K562 (cell line): ENCODE results near the gene SHISAL2A. TPM values are rescaled to one million over a fixed set of nuclear protein-coding genes. Genes with fewer than 3 reads are reported as not detected.

Experiments used
- BACH1 ChIP-seq: fragments of 200-800 bp; sonication (Bioruptor generic); IDR thresholded peaks from 2 replicates; pipeline ENCODE4 v1.6.1; 2016; ENCODE audit warnings: missing genetic modification characterization, missing compliant biosample characterization
- E2F4 ChIP-seq: sonication (generic); formaldehyde crosslinking; IDR thresholded peaks from 2 replicates; pipeline ENCODE4 v1.8.0; 2022; ENCODE audit warnings: mild to moderate bottlenecking, low read depth, missing genetic modification reagents
- ERF ChIP-seq: fragments of 450-650 bp; formaldehyde crosslinking; IDR thresholded peaks from 2 replicates; pipeline ENCODE4 v1.4.0; 2020; ENCODE audit warnings: mild to moderate bottlenecking, mixed read lengths
- ETS2 ChIP-seq: IDR thresholded peaks from 2 replicates; pipeline ENCODE4 v1.6.1; 2016; ENCODE audit warnings: borderline replicate concordance, missing genetic modification characterization, mild to moderate bottlenecking, moderate library complexity, missing compliant biosample characterization; ENCODE audit not compliant: poor library complexity, severe bottlenecking
- HNRNPUL1 ChIP-seq: fragments of 200-400 bp; formaldehyde crosslinking; IDR thresholded peaks from 2 replicates; pipeline ENCODE4 v1.6.1; 2017; ENCODE audit warnings: low read length
- KDM1A ChIP-seq, 2 experiments: fragments of 450-650 bp; IDR thresholded peaks; 2 replicates each; pipeline ENCODE4 v1.6.1; 2016; ENCODE audit warnings: mild to moderate bottlenecking in 2 of 2
- KDM5B ChIP-seq: fragments of 200-600 bp; sonication (generic); IDR thresholded peaks from 2 replicates; pipeline ENCODE4 v1.6.1; 2012; ENCODE audit warnings: low read depth, mild to moderate bottlenecking, moderate library complexity, low read length, control low read depth, inconsistent platforms; ENCODE audit not compliant: insufficient replicate concordance
- MCM2 ChIP-seq: fragments of 450-650 bp; IDR thresholded peaks from 2 replicates; pipeline ENCODE4 v1.6.1; 2017; ENCODE audit warnings: low read depth, mild to moderate bottlenecking
- NFATC3 ChIP-seq: fragments of 450-650 bp; IDR thresholded peaks from 2 replicates; pipeline ENCODE4 v1.6.1; 2017; ENCODE audit warnings: mild to moderate bottlenecking
- NR4A1 ChIP-seq, 2 experiments: fragments of 250-450 bp in 1 of 2; fragments of 450-650 bp in 1 of 2; sonication (Bioruptor Pico) in 1 of 2; IDR thresholded peaks; 2 replicates each; pipeline versions ENCODE4 v1.4.0 to v1.6.1; 2016 to 2020; ENCODE audit warnings: mild to moderate bottlenecking in 2 of 2, missing compliant biosample characterization in 1 of 2, missing genetic modification characterization in 1 of 2, moderate library complexity in 1 of 2
- SREBF2 ChIP-seq: sonication (generic); formaldehyde crosslinking; IDR thresholded peaks from 2 replicates; pipeline ENCODE4 v1.4.0; 2020; ENCODE audit warnings: mild to moderate bottlenecking, missing genetic modification reagents
- TCF3 ChIP-seq: sonication (generic); formaldehyde crosslinking; IDR thresholded peaks from 2 replicates; pipeline ENCODE4 v1.4.0; 2020; ENCODE audit warnings: mild to moderate bottlenecking, missing genetic modification reagents
- ZFX ChIP-seq: sonication (generic); formaldehyde crosslinking; IDR thresholded peaks from 2 replicates; pipeline ENCODE4 v1.8.0; 2022; ENCODE audit warnings: mild to moderate bottlenecking, missing genetic modification reagents, moderate library complexity
- ZNF165 ChIP-seq: fragments of 250-450 bp; sonication (Bioruptor Pico); IDR thresholded peaks from 2 replicates; pipeline ENCODE4 v1.4.0; 2020; ENCODE audit warnings: borderline replicate concordance
- ZNF699 ChIP-seq: fragments of 250-450 bp; sonication (Bioruptor Pico); IDR thresholded peaks from 2 replicates; pipeline ENCODE4 v1.8.0; 2021; ENCODE audit warnings: mild to moderate bottlenecking, moderate library complexity; ENCODE audit not compliant: insufficient replicate concordance
- polyA plus RNA-seq, 8 experiments: library from polyadenylated mRNA; depleted of rRNA in 4 of 8; stranded (reverse) in 5 of 8; unstranded in 3 of 8; fragments of >200 nt; fragmentation: Nextera tagmentation in 2 of 8; fragmentation: Illumina TruSeq in 1 of 8; extraction: Ambion mirVana in 2 of 8; extraction: Trizol in 1 of 8; gene quantifications; 2 replicates each; pipeline versions ENCODE4 v1.2.1 to v1.2.3, GENCODE V29; 2011 to 2014; ENCODE audit warnings: inconsistent platforms in 1 of 8, missing spikeins in 1 of 8
- total RNA-seq, 7 experiments: library from RNA; depleted of rRNA in 6 of 7; stranded (reverse); fragments of >200 nt in 6 of 7; fragmentation: Illumina TruSeq in 2 of 7; extraction: Trizol in 2 of 7; gene quantifications; 2 replicates each; pipeline versions ENCODE4 v1.2.1 to v1.2.3, GENCODE V29; 2011 to 2021; ENCODE audit warnings: low replicate concordance in 1 of 7
- TF ChIP-seq, protein P1 (sequence below), 2 experiments: fragments of 450-650 bp in 1 of 2; sonication (generic) in 1 of 2; formaldehyde crosslinking; conservative IDR thresholded peaks; 2 replicates each; pipeline versions ENCODE4 v1.4.0 to v1.8.1; 2020 to 2022; ENCODE audit warnings: mild to moderate bottlenecking in 1 of 2, missing genetic modification reagents in 1 of 2
- TF ChIP-seq, protein P2 (sequence below): fragments of 450-650 bp; IDR thresholded peaks from 2 replicates; pipeline ENCODE4 v1.6.1; 2016; ENCODE audit warnings: missing biosample characterization, missing genetic modification characterization
- TF ChIP-seq, protein P3 (sequence below), 2 experiments: IDR thresholded peaks in 1 of 2; conservative IDR thresholded peaks in 1 of 2; 2 replicates each; pipeline ENCODE4 v1.6.1; 2016; ENCODE audit warnings: low read depth in 2 of 2, mild to moderate bottlenecking in 1 of 2, missing compliant biosample characterization in 1 of 2, missing genetic modification characterization in 1 of 2, moderate library complexity in 1 of 2
- TF ChIP-seq, protein P4 (sequence below): sonication (generic); formaldehyde crosslinking; IDR thresholded peaks from 2 replicates; pipeline ENCODE4 v1.8.1; 2022; ENCODE audit warnings: missing genetic modification reagents

The SHISAL2A gene
- total and polyA plus RNA-seq, 9 of the 15 experiments (the other 6 are each of a cell fraction or from before 2014, with no cell fraction given) = 0.11 TPM; not detected in 8

- TF ChIP-seq, protein P1, sequence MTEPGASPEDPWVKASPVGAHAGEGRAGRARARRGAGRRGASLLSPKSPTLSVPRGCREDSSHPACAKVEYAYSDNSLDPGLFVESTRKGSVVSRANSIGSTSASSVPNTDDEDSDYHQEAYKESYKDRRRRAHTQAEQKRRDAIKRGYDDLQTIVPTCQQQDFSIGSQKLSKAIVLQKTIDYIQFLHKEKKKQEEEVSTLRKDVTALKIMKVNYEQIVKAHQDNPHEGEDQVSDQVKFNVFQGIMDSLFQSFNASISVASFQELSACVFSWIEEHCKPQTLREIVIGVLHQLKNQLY (CRISPR knock-in tag; conservative IDR thresholded peaks at IDR 0.05) = no peak
- TF ChIP-seq SREBF2 = no peak
- TF ChIP-seq, protein P2, sequence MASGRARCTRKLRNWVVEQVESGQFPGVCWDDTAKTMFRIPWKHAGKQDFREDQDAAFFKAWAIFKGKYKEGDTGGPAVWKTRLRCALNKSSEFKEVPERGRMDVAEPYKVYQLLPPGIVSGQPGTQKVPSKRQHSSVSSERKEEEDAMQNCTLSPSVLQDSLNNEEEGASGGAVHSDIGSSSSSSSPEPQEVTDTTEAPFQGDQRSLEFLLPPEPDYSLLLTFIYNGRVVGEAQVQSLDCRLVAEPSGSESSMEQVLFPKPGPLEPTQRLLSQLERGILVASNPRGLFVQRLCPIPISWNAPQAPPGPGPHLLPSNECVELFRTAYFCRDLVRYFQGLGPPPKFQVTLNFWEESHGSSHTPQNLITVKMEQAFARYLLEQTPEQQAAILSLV (tag) = 0 out of 2 replicates have a peak, but pooled peaks have one; percentile 20
- TF ChIP-seq ZNF165 = no peak
- TF ChIP-seq KDM1A (IDR thresholded peaks at IDR 0.05) = no peak
- TF ChIP-seq ZFX (CRISPR knock-in tag) = no peak
- TF ChIP-seq ERF (CRISPR knock-in tag) = no peak
- TF ChIP-seq BACH1 (tag) = peak; percentile 71; the same call in 1 of the 2 replicates
- no peak for TF ChIP-seq NFATC3
- no peak for TF ChIP-seq KDM5B
- no peak for TF ChIP-seq MCM2
- TF ChIP-seq, protein P3, sequence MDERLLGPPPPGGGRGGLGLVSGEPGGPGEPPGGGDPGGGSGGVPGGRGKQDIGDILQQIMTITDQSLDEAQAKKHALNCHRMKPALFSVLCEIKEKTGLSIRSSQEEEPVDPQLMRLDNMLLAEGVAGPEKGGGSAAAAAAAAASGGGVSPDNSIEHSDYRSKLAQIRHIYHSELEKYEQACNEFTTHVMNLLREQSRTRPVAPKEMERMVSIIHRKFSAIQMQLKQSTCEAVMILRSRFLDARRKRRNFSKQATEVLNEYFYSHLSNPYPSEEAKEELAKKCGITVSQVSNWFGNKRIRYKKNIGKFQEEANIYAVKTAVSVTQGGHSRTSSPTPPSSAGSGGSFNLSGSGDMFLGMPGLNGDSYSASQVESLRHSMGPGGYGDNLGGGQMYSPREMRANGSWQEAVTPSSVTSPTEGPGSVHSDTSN (CRISPR knock-in tag; IDR thresholded peaks at IDR 0.05; ENCODE audit: low read depth) = no peak
- TF ChIP-seq, protein P3 (tag; conservative IDR thresholded peaks at IDR 0.05; ENCODE audit: low read depth) = 0 out of 2 replicates have a peak, but pooled peaks have one; percentile 12
- TF ChIP-seq HNRNPUL1 = no peak
- no peak for TF ChIP-seq ETS2
- TF ChIP-seq E2F4 (CRISPR knock-in tag) = no peak
- TF ChIP-seq, protein P4, sequence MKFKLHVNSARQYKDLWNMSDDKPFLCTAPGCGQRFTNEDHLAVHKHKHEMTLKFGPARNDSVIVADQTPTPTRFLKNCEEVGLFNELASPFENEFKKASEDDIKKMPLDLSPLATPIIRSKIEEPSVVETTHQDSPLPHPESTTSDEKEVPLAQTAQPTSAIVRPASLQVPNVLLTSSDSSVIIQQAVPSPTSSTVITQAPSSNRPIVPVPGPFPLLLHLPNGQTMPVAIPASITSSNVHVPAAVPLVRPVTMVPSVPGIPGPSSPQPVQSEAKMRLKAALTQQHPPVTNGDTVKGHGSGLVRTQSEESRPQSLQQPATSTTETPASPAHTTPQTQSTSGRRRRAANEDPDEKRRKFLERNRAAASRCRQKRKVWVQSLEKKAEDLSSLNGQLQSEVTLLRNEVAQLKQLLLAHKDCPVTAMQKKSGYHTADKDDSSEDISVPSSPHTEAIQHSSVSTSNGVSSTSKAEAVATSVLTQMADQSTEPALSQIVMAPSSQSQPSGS (CRISPR knock-in tag) = no peak
- no peak for TF ChIP-seq NR4A1 (CRISPR knock-in tag; IDR thresholded peaks at IDR 0.05)
- peak; percentile 88 for TF ChIP-seq NR4A1 (tag; IDR thresholded peaks at IDR 0.05)
- TF ChIP-seq TCF3 (CRISPR knock-in tag) = no peak
- no peak for TF ChIP-seq ZNF699 (CRISPR knock-in tag)
Observed at GRCh38 chr1:52635321-52636089, 2.5 kb downstream of the SHISAL2A start (continued).
